GM19351 (cell line): ENCODE data around the gene PAPOLB.

ENCODE experiments used
- ATAC-seq: cut with Tn5 transposase; IDR thresholded peaks from one replicate; pipeline ENCODE4 v1.9.1; 2021; ENCODE audit warnings: mild to moderate bottlenecking, moderate library complexity; ENCODE audit not compliant: unreplicated experiment

The PAPOLB gene

DNA sequence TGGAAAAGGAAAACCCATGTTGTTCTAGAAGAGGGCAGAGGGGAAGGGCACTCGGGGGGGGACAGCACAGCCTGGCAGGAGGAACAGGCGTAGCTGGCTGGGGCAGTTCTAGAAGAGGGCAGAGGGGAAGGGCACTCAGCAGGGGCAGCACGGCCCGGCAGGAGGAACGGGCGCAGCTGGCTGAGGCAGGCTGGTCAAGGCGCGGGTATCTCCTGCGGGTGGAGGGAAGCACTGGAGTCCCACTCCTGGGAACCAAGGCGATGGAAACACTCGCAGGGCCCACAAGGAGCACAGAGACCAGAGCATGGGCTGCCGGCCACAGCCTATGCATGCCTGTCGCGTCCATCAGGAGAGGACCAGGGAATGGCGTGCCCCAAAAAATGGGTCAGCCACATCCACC lies 36.7 kb downstream of the PAPOLB start:
- no peak for ATAC-seq

DNA sequence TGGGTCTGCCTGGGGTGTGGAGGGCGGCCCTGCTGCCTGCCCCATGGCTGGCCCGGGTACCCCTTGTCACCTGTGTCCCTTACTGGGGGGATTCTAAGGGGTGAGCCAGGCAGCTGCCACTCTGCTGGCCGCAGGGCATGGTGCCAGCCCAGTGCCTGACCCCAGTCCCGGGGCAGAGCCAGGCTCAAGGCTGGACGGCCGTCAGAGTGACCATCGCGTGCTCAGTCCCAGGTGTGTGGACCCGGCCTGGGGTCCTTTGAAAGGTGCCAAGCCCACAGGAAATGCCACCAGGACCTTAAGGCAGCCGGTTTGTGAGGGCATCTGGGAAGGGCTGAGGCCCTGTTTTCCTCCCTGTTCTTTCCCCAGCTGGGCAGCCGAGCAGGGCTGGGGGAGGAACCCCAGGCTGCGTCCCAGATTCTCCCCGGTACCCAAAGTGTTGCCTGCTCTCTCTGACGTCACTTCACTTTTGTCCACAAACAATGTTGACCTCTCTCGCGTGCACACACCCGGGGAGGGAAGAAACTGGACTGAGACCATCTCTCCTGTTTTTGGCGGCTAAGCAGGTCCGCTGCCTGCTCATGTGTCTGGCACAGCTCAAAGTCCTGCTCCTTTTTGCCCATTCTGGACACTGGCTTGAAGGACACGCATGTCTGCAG lies 37.6 kb downstream of the PAPOLB start:
- ATAC-seq = no peak

DNA sequence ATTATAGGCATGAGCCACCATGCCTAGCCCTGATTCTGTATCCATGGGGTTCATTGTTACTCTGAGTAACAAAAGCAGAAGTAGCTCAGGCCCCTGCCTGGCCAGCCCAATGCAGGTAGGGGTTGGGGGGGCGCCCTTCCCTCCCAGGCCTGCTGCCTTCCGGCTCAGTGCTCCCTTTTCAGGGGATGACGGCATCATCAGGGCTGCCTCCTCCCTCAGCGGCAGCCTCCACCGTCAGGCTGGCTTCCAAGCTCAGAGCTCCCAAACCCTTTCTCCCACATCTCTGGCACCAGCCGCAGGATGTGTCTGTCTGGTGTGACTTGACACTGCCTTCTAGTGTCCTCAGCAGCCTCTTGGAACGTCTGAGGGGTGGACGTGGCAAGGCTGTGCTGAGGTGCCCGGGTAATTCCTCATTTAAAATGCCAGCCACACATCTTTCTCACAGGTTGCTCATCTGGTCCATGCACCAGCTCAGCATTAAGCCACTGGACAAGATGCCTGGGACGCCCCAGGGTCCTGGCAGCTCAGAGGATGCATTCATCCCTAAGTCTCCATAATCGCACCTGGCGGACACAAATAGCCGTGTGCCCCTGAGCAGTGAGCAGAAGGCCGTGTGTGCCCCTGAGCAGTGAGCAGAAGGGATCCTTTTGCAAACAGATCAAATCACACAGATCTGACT lies 38.2 kb downstream of the PAPOLB start:
- ATAC-seq = no peak

DNA sequence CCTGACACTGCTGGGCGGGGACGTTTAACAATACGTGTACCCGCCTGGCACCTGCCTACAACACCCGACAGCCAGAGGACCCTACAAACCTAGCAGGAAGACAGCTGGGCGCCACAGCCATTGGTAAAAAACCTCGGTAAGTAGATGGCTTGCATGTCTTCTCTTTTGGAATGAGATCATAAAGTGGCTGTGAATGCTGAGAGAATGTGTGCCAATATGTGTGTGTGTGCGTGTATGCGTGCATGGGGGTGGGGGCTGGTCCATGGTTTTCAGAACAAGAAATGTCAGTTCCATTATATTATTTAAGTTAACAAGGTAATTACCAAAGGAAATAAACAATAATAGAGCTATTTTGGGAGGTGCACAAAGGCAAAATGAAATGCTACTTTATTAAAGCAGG lies 39.2 kb downstream of the PAPOLB start:
- no peak for ATAC-seq

DNA sequence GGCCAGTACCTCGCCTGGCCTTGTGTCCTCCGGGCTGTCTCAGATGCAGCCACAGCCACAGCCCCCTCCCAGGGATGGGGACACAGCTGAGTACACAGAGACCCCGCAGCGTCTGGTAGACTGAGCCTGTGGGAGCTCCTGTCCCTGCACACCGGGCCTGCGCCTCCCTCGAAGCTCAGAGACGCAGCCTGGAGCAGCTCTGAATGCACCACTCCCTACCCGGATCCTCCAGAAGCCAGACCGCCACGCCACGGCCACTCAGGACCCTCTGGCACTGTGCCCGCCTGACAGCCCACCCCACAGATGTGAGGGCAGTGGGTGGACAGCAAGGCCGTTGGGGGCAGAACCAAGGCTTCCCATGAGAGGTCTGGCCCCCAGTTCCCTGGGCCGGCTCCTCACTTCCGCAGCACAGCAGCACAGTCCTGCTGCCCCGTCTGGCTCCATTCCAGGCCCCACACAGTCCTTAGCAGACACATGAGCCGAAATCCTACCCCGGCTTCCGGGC lies 40.8 kb downstream of the PAPOLB start:
- ATAC-seq = no peak

DNA sequence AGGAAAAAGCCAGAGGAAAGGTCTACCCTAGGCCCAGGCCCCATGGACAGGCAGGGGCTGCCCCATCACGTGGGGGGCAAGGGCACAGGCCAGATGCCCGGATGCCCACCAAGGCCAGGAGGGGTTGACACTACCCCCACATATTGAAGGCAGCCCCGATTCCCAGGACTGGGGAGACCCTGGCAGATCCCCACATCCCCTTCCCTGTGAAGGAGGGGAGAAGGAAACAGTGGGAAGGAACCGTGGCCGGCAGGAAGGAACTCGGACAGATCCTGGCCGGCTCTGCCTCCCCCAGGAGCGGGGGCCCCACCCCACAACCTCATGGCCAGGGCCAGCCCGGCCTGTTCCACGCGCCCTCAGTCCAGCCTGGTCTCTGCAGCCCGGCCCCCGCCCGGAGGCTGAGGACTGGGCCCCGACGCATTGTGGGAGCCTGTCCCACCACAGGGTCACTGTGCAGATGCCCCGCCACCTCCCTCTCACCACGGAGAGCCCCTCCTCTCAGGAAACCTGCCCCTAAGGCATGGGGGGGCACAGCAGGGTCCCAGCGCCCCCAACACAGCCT lies 41.3 kb downstream of the PAPOLB start:
- ATAC-seq = no peak

DNA sequence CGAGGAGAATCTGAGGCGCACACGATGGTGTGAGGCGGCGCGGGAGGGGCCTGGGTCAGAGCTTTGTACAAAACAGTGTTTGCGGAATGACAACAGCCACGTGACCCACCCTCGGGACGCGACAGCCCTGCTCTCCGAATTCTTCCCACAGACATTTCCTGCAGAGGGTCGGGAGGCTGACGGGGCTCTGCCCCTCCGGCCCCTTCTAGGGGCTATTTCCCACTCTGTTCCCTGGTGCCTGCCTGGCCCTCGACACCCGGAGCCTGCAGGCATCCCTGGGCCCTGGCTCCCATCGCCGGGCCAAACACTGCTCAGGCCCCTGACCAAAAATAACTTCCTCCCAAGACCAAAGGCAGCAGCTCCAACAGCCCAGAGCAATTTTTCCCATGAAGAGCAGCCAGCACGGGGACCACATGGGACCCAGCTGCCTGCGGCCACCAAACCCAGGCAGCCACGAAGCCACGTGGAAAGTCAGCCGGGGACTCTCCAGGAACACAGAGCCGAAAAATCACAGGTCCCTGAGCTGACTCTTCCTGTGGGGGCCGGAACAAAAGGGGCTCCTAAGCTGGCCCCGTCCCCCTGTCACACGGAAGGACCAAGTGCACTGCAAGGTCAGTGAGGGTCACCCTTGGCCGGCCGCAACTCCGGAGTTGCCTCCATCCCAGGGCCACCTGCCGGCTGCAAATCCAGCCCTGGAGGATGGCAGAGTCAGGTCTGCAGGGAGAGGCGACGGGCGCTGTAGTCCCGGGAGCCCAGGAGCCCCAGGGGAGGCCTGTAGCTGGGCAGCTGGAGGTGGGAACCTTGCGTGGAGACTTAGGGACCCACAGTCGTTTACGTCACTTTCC lies 42.0 kb downstream of the PAPOLB start:
- ATAC-seq = no peak

DNA sequence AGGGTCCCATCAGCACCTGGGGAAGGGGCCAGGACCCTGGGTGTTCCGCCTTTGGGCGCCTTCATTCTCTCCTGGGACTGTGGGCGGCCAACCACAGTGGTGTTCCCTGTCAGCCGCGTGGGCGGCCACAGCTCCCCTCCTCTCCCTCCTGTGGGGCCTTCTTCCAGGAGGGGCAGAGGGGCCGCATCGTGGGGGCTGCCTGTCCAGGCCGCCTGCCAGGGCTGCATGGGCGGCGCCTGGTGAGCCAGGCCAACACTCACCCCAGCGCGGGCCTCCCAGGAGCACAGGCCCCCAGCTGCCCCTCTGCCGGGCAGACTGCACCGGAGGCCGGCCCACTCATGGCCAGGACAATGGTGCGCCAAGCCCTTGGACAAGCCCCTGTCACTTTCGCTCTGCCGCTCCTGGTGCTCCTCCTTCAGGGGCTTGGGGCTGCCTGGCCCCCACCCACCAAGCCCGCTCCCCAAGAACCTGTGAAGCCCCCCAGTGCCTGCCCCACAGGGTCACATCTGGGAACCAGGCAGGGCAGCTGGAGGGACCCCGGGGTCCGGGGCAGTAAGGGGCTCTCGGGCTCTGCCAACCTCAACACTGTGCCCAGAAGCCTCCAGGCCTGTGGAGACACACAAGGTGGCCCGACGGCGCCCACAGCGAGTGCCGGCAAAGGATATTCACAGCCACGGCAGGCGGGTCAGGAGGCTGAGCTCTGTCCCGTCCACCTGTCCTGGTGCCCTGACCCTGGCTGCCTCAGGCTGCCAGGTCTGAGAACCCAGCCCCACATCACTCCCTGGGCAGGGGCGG lies 43.6 kb downstream of the PAPOLB start:
- ATAC-seq = no peak

DNA sequence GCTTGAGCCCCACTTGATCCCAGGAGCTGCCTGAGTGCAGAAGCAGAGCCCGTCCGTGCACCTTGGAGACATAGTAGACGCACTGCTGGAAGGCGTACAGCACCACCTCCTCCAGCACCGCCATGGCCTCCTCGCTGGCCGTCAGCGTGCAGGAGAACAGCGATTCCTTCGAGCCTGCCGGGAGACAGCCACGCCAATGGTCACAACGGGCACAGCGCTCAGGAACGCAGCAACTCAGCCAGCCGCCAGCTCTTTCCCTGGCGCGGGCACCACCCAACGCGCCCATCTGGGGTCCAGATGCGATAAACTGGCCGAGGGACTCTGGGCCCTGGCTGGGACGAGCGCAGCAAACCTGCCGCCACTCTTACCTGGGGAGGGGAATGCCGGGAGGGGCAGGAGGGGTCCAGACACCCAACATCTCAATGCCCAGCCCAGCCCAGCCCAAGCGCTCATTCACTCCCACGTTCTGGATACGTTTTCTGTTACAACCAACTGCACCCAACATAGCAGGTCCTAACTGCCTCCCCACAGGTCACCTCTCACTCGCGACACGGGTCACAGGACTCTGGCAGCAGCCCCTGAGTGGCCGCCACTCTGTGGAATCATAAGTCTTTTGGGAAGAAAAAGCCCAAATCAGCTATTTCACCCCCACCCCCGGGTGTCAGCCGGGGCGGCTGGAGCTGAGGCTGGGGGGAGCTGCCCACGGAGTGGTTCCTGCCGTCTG lies 44.5 kb downstream of the PAPOLB start:
- no peak for ATAC-seq

DNA sequence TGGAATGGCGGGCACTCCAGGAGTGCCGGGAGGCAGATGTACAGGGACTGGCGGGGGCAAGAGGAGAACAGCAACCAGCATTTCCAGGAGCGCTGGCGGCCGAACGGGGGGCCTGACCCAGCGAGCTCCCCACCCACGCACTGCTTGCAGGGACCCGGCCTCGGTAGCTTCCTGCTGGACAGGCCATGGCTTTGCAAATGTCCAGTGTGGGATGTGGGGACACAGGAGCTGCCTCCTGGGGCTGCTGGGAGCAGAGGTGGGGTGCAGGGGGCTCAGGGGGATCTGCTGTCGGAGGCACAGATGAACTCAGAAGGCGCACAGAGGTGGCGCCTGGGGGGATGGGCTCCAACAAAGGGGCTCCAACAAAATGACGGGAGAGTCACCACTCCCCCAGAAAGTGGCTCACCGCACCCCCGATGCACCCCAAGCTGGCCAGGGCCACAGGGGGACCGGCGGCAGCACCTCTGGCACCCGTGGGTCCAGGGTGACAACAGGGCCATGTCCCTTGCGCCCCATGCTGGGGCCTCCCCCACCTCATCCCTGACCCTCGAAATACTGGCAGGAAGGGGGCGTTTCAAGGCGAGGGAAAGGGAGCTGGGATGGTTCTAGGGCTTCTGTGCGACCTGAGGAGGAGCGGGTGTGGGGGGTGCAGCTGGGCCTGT lies 45.3 kb downstream of the PAPOLB start:
- no peak for ATAC-seq

DNA sequence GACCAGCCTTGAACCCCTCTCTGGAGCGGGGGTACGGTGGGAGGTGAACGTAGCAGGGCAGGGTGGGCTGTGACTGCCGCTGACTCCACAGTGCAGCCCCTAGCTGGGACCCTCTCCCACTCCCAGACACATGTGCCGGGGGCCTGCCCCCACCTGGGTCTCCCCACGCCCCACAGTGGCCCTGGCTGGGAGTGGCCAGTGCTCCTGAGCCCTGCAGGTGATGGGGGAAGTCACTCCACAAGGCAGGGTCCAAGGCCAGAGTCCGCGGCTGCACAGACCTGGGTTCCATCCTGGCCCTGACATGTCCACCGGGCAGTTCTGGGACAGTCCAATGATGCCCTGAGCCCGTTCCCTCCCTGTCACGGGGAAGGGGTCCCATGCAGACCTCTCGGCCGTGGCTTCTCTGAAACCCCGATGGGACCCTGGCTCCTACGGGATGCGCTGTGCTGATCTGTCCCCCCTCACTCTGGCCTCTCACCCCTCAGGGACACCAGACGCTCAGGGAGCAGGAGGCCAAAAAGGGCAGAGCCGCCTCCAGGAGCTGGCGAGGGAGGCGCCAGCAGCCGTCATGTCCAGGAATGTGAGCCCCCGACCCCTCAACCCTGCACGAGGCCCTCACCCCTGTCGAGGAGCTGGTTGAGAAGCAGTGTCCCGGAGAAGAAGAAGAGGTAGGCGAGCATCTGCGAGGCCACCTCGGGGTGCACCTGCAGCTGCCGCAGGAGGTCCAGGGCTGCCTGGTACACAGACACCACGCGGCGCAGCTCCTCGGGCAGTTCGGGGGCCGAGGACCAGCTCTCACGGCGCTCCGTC lies 46.0 kb downstream of the PAPOLB start:
- ATAC-seq = no peak

DNA sequence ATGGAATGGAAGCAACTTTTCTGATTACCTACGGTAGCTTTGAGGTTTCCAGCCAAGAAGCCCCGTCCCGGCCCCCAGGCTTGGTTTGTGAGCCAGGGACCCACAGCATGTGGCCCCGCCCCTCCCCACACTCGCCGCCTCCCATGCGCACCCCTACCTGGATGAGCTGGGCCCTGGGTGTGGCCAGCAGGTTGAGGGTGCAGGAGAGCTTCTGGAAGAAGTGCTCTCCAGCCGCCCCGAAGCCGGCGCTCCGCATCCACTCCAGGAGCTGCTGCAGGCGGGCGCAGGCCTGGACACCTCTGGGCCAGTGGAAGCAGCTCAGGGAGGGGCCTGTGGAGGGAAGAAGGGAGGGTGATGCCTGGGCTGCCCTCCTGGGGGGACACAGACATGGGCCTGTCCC lies 46.7 kb downstream of the PAPOLB start:
- ATAC-seq = no peak

DNA sequence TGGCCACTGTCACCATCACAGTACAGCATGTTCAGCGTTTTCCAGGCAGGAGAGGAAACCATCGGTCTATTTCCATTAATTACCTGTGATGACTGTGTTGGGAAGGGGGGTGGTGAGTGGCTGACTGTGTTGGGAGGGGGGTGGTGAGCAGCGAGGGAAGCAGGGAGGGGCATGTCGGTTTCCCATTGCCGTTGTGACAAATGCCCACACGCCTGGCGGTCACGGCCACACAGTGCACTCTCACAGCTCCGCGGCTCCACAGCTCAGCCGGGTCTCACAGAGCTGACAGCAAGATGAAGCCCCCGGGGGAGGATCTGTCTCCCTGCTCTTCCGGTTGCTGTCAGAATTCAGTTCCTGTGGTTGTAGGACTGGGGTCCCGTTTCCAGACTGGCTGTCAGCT lies 47.4 kb downstream of the PAPOLB start:
- no peak for ATAC-seq

DNA sequence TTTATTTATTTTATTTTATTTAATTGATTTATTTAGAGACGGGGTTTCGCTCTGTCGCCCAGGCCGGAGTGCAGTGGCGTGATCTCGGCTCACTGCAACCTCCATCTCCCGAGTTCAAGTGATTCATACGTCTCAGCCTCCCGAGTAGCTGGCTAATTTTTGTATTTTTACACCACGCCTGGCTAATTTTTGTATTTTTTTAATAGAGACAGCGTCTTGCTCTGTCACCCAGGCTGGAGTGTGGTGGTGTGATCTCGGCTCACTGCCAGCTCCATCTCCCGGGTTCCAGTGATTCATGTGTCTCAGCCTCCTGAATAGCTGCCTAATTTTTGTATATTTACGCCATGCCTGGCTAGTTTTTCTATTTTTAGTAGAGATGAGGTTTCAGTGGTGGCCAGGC lies 52.2 kb downstream of the PAPOLB start:
- no peak for ATAC-seq

DNA sequence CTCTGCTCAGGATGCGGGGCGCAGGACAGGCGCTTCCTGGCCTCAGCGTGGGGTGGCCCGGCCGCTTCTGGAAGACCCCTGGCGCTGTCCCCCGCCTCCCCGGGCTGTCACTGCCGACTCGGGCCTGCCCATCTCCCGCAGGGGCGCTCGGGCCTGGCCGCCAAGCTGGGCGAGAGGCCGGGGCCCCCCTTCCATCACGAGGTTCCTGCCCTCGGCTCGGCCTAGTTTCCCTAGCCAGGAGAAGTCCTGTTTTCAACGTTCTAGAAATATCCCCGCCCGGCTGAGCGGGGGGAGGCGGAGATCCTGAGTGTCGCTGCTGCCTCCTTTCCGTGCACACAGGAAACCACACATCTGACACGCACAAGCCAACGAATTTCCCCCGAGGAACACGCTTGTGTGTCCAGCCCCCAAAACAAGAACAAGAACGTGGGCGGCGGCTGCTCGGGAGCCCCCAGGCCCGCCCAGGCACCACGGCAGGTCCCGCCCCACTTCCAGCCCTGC lies 52.7 kb downstream of the PAPOLB start:
- ATAC-seq = no peak

DNA sequence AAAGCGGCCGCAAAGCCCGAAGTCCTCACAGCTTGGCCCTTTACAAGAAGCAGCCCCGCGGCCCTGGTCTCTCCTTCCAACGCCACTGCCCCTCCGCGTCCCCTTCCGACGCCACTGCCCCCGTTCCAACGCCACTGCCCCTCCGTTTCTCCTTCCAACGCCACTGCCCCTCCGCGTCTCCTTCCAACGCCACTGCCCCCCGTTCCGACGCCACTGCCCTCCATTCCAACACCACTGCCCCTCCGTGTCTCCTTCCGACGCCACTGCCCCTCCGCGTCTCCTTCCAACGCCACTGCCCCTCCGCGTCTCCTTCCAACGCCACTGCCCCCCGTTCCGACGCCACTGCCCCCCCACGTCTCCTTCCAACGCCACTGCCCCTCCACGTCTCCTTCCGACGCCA lies 53.3 kb downstream of the PAPOLB start:
- ATAC-seq = no peak

DNA sequence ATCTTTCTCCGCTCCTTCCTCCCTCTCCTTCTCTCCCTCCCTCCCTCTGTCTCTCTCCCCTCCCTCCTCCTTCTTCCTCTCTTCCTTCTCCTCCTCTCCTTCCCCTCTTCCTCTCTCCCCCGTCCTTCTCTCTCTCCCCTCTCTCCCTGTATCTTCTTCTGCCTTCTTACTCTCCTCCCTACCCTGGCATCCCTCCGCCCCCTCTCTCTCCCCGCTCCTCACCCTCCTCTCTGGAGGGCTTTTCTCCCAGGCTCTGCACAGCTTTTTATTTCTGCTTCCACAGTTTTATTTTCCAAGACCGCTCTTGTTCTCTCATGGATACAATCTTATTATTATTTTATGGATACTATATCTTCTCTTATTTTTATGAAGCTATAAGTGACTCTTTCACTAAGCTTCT lies 53.8 kb downstream of the PAPOLB start:
- ATAC-seq = no peak
